Stimulated activated CD4-positive, alpha-beta T cell treated with anti-CD3 and anti-CD28 coated beads, Interleukin-1b, Interleukin-23, amount 100 ng/mL, for 4 hours (primary cell): ENCODE measurements around the gene PSMD12.

ENCODE experiments used
- DNase-seq, 2 donors: peaks; one replicate each; pipeline ENCODE4 v3.0.0-alpha.2; 2020; ENCODE audit warnings: low read depth in 2 of 2

PSMD12 gene

GRCh38 chr17:67386965-67387551, 20.7 kb upstream of the PSMD12 start:
- peak; percentile 63 to 76 for DNase-seq

GRCh38 chr17:67385122-67385988, 19.0 kb upstream of the PSMD12 start:
- DNase-seq = no peak

GRCh38 chr17:67381929-67382257, 15.5 kb upstream of the PSMD12 start:
- no peak for DNase-seq

- no peak for DNase-seq
These were observed 12.9 kb upstream of the PSMD12 start for GRCh38 chr17:67379251-67379630.

- peak; percentile 74 to 75 for DNase-seq
These were observed 12.3 kb upstream of the PSMD12 start for GRCh38 chr17:67378454-67379250.

- peak; percentile 37 to 42 for DNase-seq
These were observed 11.4 kb upstream of the PSMD12 start for GRCh38 chr17:67377488-67378453.

GRCh38 chr17:67376737-67377487, 10.5 kb upstream of the PSMD12 start, which contains the start of gene PITPNC1:
TSS of gene PITPNC1 (plus strand) at chr17:67377281.
- peak; percentile 68 to 79 for DNase-seq

- no peak for DNase-seq
These were observed 10.0 kb upstream of the PSMD12 start for GRCh38 chr17:67376415-67376736.

- DNase-seq = no peak
These were observed 9.3 kb upstream of the PSMD12 start for GRCh38 chr17:67375716-67376115.

GRCh38 chr17:67375054-67375427, 8.7 kb upstream of the PSMD12 start:
- no peak for DNase-seq

- peak; percentile 81 to 86 for DNase-seq
These were observed 8.1 kb upstream of the PSMD12 start for GRCh38 chr17:67374329-67375053.

- DNase-seq = no peak
These were observed 6.4 kb upstream of the PSMD12 start for GRCh38 chr17:67372751-67373150.

- no peak for DNase-seq
These were observed 3.3 kb upstream of the PSMD12 start for GRCh38 chr17:67369676-67370075.

GRCh38 chr17:67365738-67366192, 612 bp downstream of the PSMD12 start:
- no peak for DNase-seq

- DNase-seq = no peak
These were observed 1.3 kb downstream of the PSMD12 start for GRCh38 chr17:67364847-67365737.

GRCh38 chr17:67362173-67362572, 4.2 kb downstream of the PSMD12 start:
- DNase-seq = no peak

- no peak for DNase-seq
These were observed 5.5 kb downstream of the PSMD12 start for GRCh38 chr17:67360880-67361279.

GRCh38 chr17:67359960-67360791, 6.2 kb downstream of the PSMD12 start:
- peak in 1 of 2 donors; percentile 27 for DNase-seq
